ENCODE measurements around the gene PHF24. TPM values are rescaled to one million over a fixed set of nuclear protein-coding genes. Genes with fewer than 3 reads are reported as not detected.
A peak's percentile ranks its signal among the peaks of the same experiment; 100 is the strongest.
"Not testable (repeated sequence)": the region's sequence is repeated elsewhere in the genome, so short reads cannot be mapped to it uniquely, and the experiment has no call there.

The PHF24 gene
- total RNA-seq = not detected
- not detected for polyA plus RNA-seq
- total RNA-seq = not detected

DNA sequence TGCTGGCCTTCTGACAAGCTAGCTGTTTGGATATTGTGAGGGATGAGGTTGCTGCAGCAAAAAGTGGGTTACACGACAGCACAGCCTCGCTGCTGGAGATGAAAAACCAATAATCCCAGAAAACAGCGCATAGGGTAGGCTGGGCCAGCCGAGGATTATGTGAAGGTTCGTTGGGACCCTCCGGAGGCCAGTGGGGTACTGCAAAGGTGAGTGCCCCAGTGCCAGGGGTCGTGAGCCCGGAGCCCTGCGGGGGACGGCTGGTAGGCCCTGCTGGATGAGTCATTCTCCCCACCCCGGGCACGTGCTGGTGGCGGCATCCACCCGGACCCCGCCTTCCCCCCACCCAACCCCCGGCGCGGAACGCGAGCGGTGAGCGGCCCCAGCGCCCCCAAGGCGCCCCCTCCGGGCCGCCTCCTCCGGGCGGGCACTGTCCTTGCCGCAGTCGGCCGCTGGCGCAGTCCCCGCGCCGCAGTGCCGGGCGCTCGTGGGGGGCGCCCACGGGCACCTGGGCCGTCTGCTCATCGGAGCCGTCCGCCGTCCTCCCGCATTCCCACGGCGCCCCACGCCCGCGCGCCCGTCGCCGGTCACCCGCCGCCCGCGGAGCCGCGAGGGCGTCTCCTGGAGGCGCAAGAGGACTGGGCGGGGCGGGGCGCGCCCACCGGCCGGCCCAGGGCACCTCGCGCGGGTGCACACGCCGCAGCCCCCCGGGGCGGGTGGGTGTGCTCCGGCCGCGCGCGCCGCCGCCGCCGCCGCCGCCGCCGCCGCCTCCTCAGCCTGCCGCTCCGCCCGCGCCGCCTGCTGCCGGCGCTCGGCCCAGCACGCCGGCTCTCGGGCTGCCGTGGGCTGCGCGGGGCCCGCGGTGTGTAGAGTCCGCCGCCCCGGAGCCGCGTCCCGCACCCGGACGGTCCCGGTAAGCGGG lies at the start of gene PHF24:
Gene PHF24, plus strand, starts transcription at position 794 of the 919 bp plus-strand sequence. CDS start 13,014 bp downstream, outside the sequence.
- Mint-ChIP-seq H3K27ac (no peak within 1 kb of the TSS), H3K4me3 (peak within 1 kb of the TSS; percentile 48 to 82 (median 68)), H3K4me1 (peaks cover 0 to 19% (median 0%) of the 10 kb centered on the region in 7 donors), H3K27me3 (peaks cover 42 to 76% (median 49%) of the 10 kb centered on the region in 5 donors), H3K36me3 (no peaks in the 10 kb centered on the region), H3K9me3 (no peaks in the 10 kb centered on the region)
- ChIA-PET CTCF (no interaction called here), POLR2A (no interaction called here)
- no peaks in the 10 kb centered on the region for H3K27me3 ChIP-seq (ENCODE audit: control insufficient read depth in 2 of 2, insufficient read depth in 2 of 2, low read length in 2 of 2)
- peaks cover 0 to 6% of the 10 kb centered on the region in 2 donors for H3K4me1 ChIP-seq (ENCODE audit: control insufficient read depth in 2 of 2, insufficient read depth in 2 of 2, low read length in 2 of 2)
- DNase-seq (peak in 6 of 9 donors; percentile 20 to 47 (median 30)), ATAC-seq (peak; percentile 83)
- no peaks in the 10 kb centered on the region for H3K36me3 ChIP-seq (ENCODE audit: control insufficient read depth in 2 of 3, insufficient read depth in 3 of 3, low read length in 3 of 3)
- no peak within 1 kb of the TSS for H3K4me3 ChIP-seq (ENCODE audit: low read length)
- no peaks in the 10 kb centered on the region for H3K9me3 ChIP-seq (ENCODE audit: control insufficient read depth in 2 of 3, low read length in 3 of 3)
- intact Hi-C loops (cut with micrococcal nuclease) = no loop called here
- no peak within 1 kb of the TSS for H3K27ac ChIP-seq (ENCODE audit: low read depth, low read length)

DNA sequence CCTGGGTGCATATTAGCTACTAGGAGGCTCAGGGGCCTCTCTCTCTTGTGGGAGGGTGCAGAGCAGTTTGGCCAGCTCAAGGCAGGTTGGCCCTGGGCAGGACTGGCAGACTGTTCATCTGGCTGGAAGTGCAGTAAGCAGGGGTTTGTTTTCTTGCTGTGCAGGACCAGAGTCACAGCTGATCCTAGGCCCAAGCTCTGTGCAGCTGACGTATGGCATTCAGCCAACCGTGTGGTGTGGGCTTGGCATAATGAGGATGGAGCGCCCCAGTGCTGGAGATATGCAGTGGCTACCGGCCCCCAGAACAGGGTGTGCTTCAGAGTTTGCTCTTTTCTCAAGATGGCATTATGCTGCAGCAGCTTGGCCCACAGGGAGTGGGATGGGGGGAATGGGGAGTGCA lies 31.0 kb upstream of the PHF24 start:
- DNase-seq = no peak
- H3K4me3 ChIP-seq (ENCODE audit: low read length) = no peak overlapping the region
- ChIA-PET POLR2A (no interaction called here), CTCF (interaction anchor here (0.6 kb wide), 1 partner anchor 21 kb away, joined by 3 read pairs; no protein-coding TSS in a partner anchor)
- no peak overlapping the region for H3K27ac ChIP-seq (ENCODE audit: low read depth, low read length)
- no peaks in the 10 kb centered on the region for H3K27me3 ChIP-seq (ENCODE audit: control insufficient read depth in 2 of 2, insufficient read depth in 2 of 2, low read length in 2 of 2)
- peaks cover 0 to 17% (median 12%) of the 10 kb centered on the region in 5 donors for H3K36me3 Mint-ChIP-seq
- H3K9me3 ChIP-seq (ENCODE audit: control insufficient read depth in 2 of 3, low read length in 3 of 3) = peaks cover 0 to 6% (median 5%) of the 10 kb centered on the region in 3 experiments
- H3K4me1 ChIP-seq (ENCODE audit: control insufficient read depth in 2 of 2, insufficient read depth in 2 of 2, low read length in 2 of 2) = no peaks in the 10 kb centered on the region
- H3K27me3 Mint-ChIP-seq = peaks cover 15 to 40% (median 25%) of the 10 kb centered on the region in 5 donors
- H3K36me3 ChIP-seq (ENCODE audit: control insufficient read depth in 2 of 3, insufficient read depth in 3 of 3, low read length in 3 of 3) = no peaks in the 10 kb centered on the region
- H3K9me3 Mint-ChIP-seq = peaks cover 10 to 26% (median 18%) of the 10 kb centered on the region in 11 donors
- intact Hi-C loops (cut with micrococcal nuclease) = no loop called here
- H3K4me3 Mint-ChIP-seq = peak overlapping the region in 1 of 10 donors; percentile 10
- H3K4me1 Mint-ChIP-seq = peaks cover 0 to 1% (median 0%) of the 10 kb centered on the region in 7 donors
- ATAC-seq = no peak
- H3K27ac Mint-ChIP-seq = no peak overlapping the region

DNA sequence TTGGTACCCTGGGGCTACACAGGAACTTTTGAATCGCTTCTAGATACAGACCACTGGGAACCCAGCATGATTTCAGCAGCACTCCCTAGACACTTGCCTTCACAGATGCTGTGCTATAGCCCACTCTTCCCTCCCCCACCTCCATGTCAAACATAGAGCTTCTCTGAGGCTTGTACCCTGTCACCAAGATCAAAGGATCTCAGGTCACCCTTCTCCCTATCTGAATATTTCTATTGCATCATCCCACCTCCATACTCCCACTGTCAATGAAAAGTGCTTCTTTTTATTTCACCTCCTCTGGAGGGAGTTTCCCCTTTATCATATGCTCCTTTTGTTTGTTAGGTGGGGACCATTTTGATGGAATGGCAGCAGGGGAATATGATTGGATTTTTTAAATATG lies 29.2 kb upstream of the PHF24 start:
- Mint-ChIP-seq H3K4me1 (peaks cover 0 to 1% (median 0%) of the 10 kb centered on the region in 7 donors), H3K4me3 (no peak overlapping the region), H3K9me3 (peaks cover 10 to 22% (median 18%) of the 10 kb centered on the region in 11 donors), H3K27me3 (peaks cover 15 to 45% (median 27%) of the 10 kb centered on the region in 5 donors), H3K36me3 (peaks cover 0 to 17% (median 12%) of the 10 kb centered on the region in 5 donors), H3K27ac (no peak overlapping the region)
- Histone ChIP-seq H3K4me1 (ENCODE audit: control insufficient read depth in 2 of 2, insufficient read depth in 2 of 2, low read length in 2 of 2) (no peaks in the 10 kb centered on the region), H3K9me3 (ENCODE audit: control insufficient read depth in 2 of 3, low read length in 3 of 3) (peaks cover 0 to 6% (median 5%) of the 10 kb centered on the region in 3 experiments), H3K27me3 (ENCODE audit: control insufficient read depth in 2 of 2, insufficient read depth in 2 of 2, low read length in 2 of 2) (no peaks in the 10 kb centered on the region), H3K4me3 (ENCODE audit: low read length) (no peak overlapping the region), H3K27ac (ENCODE audit: low read depth, low read length) (no peak overlapping the region), H3K36me3 (ENCODE audit: control insufficient read depth in 2 of 3, insufficient read depth in 3 of 3, low read length in 3 of 3) (no peaks in the 10 kb centered on the region)
- intact Hi-C loops (cut with micrococcal nuclease) = no loop called here
- ATAC-seq (no peak), DNase-seq (no peak)
- ChIA-PET CTCF (no interaction called here), POLR2A (no interaction called here)

DNA sequence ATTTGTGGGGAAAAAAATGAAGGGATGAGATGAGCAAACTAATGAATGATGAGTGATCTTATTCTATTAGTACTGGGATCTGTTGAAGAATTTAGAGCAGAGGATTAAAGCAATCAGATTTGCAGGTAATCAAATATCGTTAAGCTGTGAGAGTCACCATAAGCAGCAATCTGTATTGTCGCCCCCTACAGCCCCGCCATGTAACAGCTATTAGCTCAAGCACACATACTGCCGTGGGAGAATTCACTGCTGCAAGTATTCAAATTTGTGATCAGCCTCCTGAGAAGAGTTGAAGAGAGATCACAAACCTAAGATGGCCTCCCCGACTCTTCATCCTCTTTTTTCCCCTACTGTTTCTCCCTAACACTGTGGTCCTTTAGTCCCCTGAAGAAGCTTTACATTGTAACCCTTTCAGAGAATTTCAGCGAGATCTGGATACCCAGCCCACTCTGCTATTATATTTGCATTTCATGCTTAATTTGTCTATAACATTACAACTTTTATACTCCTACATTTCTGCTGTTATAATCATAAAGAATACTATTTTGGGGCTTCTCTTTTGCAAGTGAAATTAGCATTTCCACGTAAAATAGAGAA lies 28.5 kb upstream of the PHF24 start:
- intact Hi-C loops (cut with micrococcal nuclease) = no loop called here
- POLR2A ChIA-PET = no interaction called here
- H3K4me3 ChIP-seq (ENCODE audit: low read length) = no peak overlapping the region
- peaks cover 0 to 1% (median 0%) of the 10 kb centered on the region in 7 donors for H3K4me1 Mint-ChIP-seq
- no peak overlapping the region for H3K27ac ChIP-seq (ENCODE audit: low read depth, low read length)
- no peak overlapping the region for H3K4me3 Mint-ChIP-seq
- ATAC-seq = peak; percentile 47
- no peak overlapping the region for H3K27ac Mint-ChIP-seq
- peaks cover 9 to 41% (median 33%) of the 10 kb centered on the region in 5 donors for H3K27me3 Mint-ChIP-seq
- no peaks in the 10 kb centered on the region for H3K36me3 ChIP-seq (ENCODE audit: control insufficient read depth in 2 of 3, insufficient read depth in 3 of 3, low read length in 3 of 3)
- H3K36me3 Mint-ChIP-seq = peaks cover 0 to 13% (median 8%) of the 10 kb centered on the region in 5 donors
- CTCF ChIA-PET = interaction anchor here (0.6 kb wide), 1 partner anchor 592 kb away, joined by 3 read pairs; no protein-coding TSS in a partner anchor
- no peaks in the 10 kb centered on the region for H3K27me3 ChIP-seq (ENCODE audit: control insufficient read depth in 2 of 2, insufficient read depth in 2 of 2, low read length in 2 of 2)
- no peaks in the 10 kb centered on the region for H3K4me1 ChIP-seq (ENCODE audit: control insufficient read depth in 2 of 2, insufficient read depth in 2 of 2, low read length in 2 of 2)
- peaks cover 8 to 15% (median 12%) of the 10 kb centered on the region in 11 donors for H3K9me3 Mint-ChIP-seq
- peak in 3 of 9 donors; percentile 1 to 2 (median 2) for DNase-seq
- H3K9me3 ChIP-seq (ENCODE audit: control insufficient read depth in 2 of 3, low read length in 3 of 3) = peaks cover 0 to 5% (median 5%) of the 10 kb centered on the region in 3 experiments

DNA sequence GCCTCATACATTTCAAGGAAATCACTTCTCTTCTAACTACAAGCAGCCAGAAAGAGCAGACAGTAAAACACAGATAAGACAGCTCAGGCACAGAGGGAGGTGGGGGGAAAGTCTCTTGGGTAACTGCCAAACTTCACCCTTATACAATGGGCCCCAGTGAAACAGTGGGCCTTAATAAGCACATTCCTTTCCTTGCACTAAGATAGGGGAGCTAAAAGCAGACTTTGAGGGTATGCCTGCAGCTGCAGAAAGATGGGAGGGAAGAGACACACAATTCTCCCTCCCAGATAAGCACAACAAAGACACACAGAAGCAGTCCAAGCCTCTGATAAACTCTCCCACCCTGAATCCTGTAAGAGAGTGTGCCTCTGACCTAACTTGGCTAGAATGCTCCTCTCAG lies 18.1 kb upstream of the PHF24 start:
- DNase-seq; H3K4me1 ChIP-seq (ENCODE audit: control insufficient read depth in 2 of 2, insufficient read depth in 2 of 2, low read length in 2 of 2); H3K9me3 ChIP-seq (ENCODE audit: control insufficient read depth in 2 of 3, low read length in 3 of 3); CTCF ChIA-PET; H3K36me3 ChIP-seq (ENCODE audit: control insufficient read depth in 2 of 3, insufficient read depth in 3 of 3, low read length in 3 of 3); ATAC-seq; POLR2A ChIA-PET; H3K4me3 Mint-ChIP-seq; H3K9me3 Mint-ChIP-seq; H3K27me3 ChIP-seq (ENCODE audit: control insufficient read depth in 2 of 2, insufficient read depth in 2 of 2, low read length in 2 of 2); H3K36me3 Mint-ChIP-seq; H3K4me3 ChIP-seq (ENCODE audit: low read length); intact Hi-C loops (cut with micrococcal nuclease); H3K4me1 Mint-ChIP-seq; H3K27ac ChIP-seq (ENCODE audit: low read depth, low read length): not testable (repeated sequence)
- H3K27ac Mint-ChIP-seq = peak overlapping the region in 1 of 9 donors; percentile 37
- H3K27me3 Mint-ChIP-seq = peaks cover under 1 to 18% (median 8%) of the 10 kb centered on the region in 5 donors

DNA sequence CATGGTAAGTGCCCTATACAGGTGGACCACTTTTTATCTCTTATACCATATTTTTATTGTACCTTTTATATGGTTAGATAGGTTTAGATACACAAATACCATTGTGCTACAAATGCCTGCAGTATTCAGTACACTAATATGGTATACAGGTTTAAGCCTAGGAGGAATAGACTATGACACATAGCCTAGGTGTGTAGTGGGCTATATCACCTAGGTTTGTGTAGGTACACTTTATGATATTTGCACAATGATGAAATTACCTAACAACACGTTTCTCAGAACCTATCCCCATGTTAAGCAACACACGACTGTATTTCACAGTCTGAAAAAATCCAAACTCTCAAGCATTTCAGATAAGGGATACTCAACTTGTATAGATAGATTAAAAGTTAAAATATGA lies 9.6 kb upstream of the PHF24 start:
- CTCF ChIA-PET = interaction anchor here (0.7 kb wide), 1 partner anchor 21 kb away, joined by 3 read pairs; no protein-coding TSS in a partner anchor
- no peaks in the 10 kb centered on the region for H3K9me3 ChIP-seq (ENCODE audit: control insufficient read depth in 2 of 3, low read length in 3 of 3)
- no peaks in the 10 kb centered on the region for H3K4me1 Mint-ChIP-seq
- peaks cover 0 to 4% of the 10 kb centered on the region in 2 donors for H3K27me3 ChIP-seq (ENCODE audit: control insufficient read depth in 2 of 2, insufficient read depth in 2 of 2, low read length in 2 of 2)
- no peak overlapping the region for H3K4me3 Mint-ChIP-seq
- peaks cover 14 to 46% (median 34%) of the 10 kb centered on the region in 5 donors for H3K27me3 Mint-ChIP-seq
- no peaks in the 10 kb centered on the region for H3K36me3 Mint-ChIP-seq
- H3K4me3 ChIP-seq (ENCODE audit: low read length) = no peak overlapping the region
- DNase-seq (no peak), ATAC-seq (no peak)
- intact Hi-C loops (cut with micrococcal nuclease) = no loop called here
- H3K27ac Mint-ChIP-seq = no peak overlapping the region
- H3K4me1 ChIP-seq (ENCODE audit: control insufficient read depth in 2 of 2, insufficient read depth in 2 of 2, low read length in 2 of 2) = no peaks in the 10 kb centered on the region
- POLR2A ChIA-PET = no interaction called here
- no peaks in the 10 kb centered on the region for H3K9me3 Mint-ChIP-seq
- H3K36me3 ChIP-seq (ENCODE audit: control insufficient read depth in 2 of 3, insufficient read depth in 3 of 3, low read length in 3 of 3) = no peaks in the 10 kb centered on the region
- no peak overlapping the region for H3K27ac ChIP-seq (ENCODE audit: low read depth, low read length)
